ENCODE data around the gene NT5DC1.
"Not testable (repeated sequence)": the region's sequence is repeated elsewhere in the genome, so short reads cannot be mapped to it uniquely, and the experiment has no call there.

NT5DC1 gene

DNA sequence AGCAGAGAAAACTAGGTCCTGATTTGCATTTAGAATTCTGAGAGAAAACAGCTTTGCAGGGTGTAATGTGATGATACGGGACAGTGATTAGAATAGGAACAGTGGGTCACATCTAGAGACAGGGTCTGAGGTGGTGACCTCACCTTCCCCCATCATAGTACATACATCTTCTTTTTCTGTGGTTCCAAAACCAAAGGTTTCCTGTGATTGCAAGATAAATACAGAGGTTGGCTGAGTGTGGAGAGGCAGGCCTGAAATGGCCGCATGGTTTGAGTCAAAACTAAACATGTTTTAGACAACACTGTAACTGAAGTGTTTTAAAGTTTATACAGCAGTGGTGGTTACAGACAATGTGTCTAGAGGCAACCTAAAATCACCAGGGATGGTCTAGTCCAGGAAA, 10.4 kb upstream of the NT5DC1 start:
- no peak overlapping the region for H3K4me2 ChIP-seq (ENCODE audit: insufficient read depth, low read length)
- DNase-seq (no peak), ATAC-seq (ENCODE audit: insufficient read depth, low read depth) (no peak)
- peaks cover 7% of the 10 kb centered on the region for H3K27me3 ChIP-seq (ENCODE audit: insufficient read depth, low read length, poor library complexity)
- no peaks in the 10 kb centered on the region for H3K4me1 ChIP-seq (ENCODE audit: insufficient read depth, low read length)
- no peaks in the 10 kb centered on the region for H4K20me1 ChIP-seq (ENCODE audit: insufficient read depth, low read length)
- H3K79me2 ChIP-seq (ENCODE audit: insufficient read depth, low read length) = no peaks in the 10 kb centered on the region
- H3K9ac ChIP-seq (ENCODE audit: low read depth, low read length) = no peak overlapping the region
- no peak for TF ChIP-seq EZH2 (IDR thresholded peaks at IDR 0.05; ENCODE audit: borderline replicate concordance, low read depth, low read length, severe bottlenecking)
- TF ChIP-seq, protein P1, sequence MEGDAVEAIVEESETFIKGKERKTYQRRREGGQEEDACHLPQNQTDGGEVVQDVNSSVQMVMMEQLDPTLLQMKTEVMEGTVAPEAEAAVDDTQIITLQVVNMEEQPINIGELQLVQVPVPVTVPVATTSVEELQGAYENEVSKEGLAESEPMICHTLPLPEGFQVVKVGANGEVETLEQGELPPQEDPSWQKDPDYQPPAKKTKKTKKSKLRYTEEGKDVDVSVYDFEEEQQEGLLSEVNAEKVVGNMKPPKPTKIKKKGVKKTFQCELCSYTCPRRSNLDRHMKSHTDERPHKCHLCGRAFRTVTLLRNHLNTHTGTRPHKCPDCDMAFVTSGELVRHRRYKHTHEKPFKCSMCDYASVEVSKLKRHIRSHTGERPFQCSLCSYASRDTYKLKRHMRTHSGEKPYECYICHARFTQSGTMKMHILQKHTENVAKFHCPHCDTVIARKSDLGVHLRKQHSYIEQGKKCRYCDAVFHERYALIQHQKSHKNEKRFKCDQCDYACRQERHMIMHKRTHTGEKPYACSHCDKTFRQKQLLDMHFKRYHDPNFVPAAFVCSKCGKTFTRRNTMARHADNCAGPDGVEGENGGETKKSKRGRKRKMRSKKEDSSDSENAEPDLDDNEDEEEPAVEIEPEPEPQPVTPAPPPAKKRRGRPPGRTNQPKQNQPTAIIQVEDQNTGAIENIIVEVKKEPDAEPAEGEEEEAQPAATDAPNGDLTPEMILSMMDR (IDR thresholded peaks at IDR 0.05; ENCODE audit: borderline replicate concordance, extremely low read depth, low read length, poor library complexity, severe bottlenecking) = no peak
- no peaks in the 10 kb centered on the region for H3K9me3 ChIP-seq (ENCODE audit: insufficient read depth, low read length, severe bottlenecking)
- no peaks in the 10 kb centered on the region for H3K36me3 ChIP-seq (ENCODE audit: insufficient read depth, low read length)
- H3K4me3 ChIP-seq (ENCODE audit: low read depth in 1 of 2, low read length in 2 of 2) = no peak overlapping the region
- H2AFZ ChIP-seq (ENCODE audit: low read depth, low read length) = no peak overlapping the region
- H3K27ac ChIP-seq (ENCODE audit: low read length) = no peak overlapping the region

DNA sequence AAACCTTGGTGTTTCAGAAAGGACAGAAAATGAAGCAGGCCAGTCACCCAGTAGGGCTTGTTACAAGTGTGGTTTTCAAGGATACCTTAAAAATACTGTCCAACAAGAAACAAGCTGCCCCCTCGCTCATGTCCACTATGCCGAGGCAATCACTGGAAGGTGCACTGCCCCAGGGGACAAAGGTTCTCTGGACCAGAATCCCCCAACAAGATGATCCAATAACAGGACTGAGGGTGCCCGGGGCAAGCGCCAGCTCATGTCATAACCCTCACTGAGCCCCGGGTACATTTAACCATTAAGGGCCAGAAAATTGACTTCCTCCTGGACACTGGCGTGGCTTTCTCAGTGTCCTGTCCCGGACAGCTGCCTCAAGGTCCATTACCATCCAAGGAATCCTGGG, 6.6 kb upstream of the NT5DC1 start:
- H3K9me3 ChIP-seq (ENCODE audit: insufficient read depth, low read length, severe bottlenecking) = peaks cover 13% of the 10 kb centered on the region
- no peak overlapping the region for H3K4me2 ChIP-seq (ENCODE audit: insufficient read depth, low read length)
- H3K27me3 ChIP-seq (ENCODE audit: insufficient read depth, low read length, poor library complexity) = peaks cover under 1% of the 10 kb centered on the region
- no peak overlapping the region for H3K4me3 ChIP-seq (ENCODE audit: low read depth in 1 of 2, low read length in 2 of 2)
- ATAC-seq (ENCODE audit: insufficient read depth, low read depth) (no peak), DNase-seq (no peak)
- no peak overlapping the region for H3K27ac ChIP-seq (ENCODE audit: low read length)
- TF ChIP-seq EZH2 (IDR thresholded peaks at IDR 0.05; ENCODE audit: borderline replicate concordance, low read depth, low read length, severe bottlenecking) = no peak
- TF ChIP-seq, protein P1 (IDR thresholded peaks at IDR 0.05; ENCODE audit: borderline replicate concordance, extremely low read depth, low read length, poor library complexity, severe bottlenecking) = no peak
- H4K20me1 ChIP-seq (ENCODE audit: insufficient read depth, low read length) = no peaks in the 10 kb centered on the region
- H3K36me3 ChIP-seq (ENCODE audit: insufficient read depth, low read length) = no peaks in the 10 kb centered on the region
- H3K9ac ChIP-seq (ENCODE audit: low read depth, low read length) = no peak overlapping the region
- no peak overlapping the region for H2AFZ ChIP-seq (ENCODE audit: low read depth, low read length)
- H3K79me2 ChIP-seq (ENCODE audit: insufficient read depth, low read length) = no peaks in the 10 kb centered on the region
- no peaks in the 10 kb centered on the region for H3K4me1 ChIP-seq (ENCODE audit: insufficient read depth, low read length)

DNA sequence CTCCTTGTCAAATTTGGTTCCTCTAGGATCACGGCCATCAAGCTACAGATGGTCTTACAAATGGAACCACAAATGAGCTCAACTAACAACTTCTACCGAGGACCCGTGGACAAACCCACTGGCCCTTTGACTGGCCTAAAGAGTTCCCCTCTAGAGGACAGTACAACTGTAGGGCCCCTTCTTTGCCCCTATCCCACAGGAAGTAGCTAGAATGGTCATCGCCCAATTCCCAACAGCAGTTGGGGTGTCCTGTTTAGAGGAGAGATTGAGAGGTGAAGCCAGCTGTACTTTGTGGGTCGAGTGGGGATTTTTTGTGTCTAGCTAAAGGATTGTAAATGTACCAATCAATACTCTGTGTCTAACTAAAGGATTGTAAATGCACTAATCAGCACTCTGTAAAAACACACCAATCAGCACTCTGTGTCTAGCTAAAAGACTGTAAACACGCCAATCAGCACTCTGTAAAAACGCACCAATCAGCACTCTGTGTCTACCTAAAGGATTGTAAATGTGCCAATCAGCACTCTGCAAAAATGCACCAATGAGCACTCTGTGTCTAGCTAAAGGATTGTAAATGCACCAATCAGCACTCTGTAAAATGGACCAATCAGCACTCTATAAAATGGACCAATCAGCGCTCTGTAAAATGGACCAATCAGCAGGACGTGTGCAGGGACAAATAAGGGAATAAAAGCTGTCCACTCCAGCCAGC, 4.4 kb upstream of the NT5DC1 start:
- not testable (repeated sequence) for H4K20me1 ChIP-seq (ENCODE audit: insufficient read depth, low read length); H3K4me1 ChIP-seq (ENCODE audit: insufficient read depth, low read length); H3K4me3 ChIP-seq (ENCODE audit: low read depth in 1 of 2, low read length in 2 of 2); H2AFZ ChIP-seq (ENCODE audit: low read depth, low read length); H3K4me2 ChIP-seq (ENCODE audit: insufficient read depth, low read length); H3K27ac ChIP-seq (ENCODE audit: low read length); H3K36me3 ChIP-seq (ENCODE audit: insufficient read depth, low read length); H3K79me2 ChIP-seq (ENCODE audit: insufficient read depth, low read length); ATAC-seq (ENCODE audit: insufficient read depth, low read depth); H3K9ac ChIP-seq (ENCODE audit: low read depth, low read length); DNase-seq
- peaks cover 13% of the 10 kb centered on the region for H3K9me3 ChIP-seq (ENCODE audit: insufficient read depth, low read length, severe bottlenecking)
- peaks cover 14% of the 10 kb centered on the region for H3K27me3 ChIP-seq (ENCODE audit: insufficient read depth, low read length, poor library complexity)

DNA sequence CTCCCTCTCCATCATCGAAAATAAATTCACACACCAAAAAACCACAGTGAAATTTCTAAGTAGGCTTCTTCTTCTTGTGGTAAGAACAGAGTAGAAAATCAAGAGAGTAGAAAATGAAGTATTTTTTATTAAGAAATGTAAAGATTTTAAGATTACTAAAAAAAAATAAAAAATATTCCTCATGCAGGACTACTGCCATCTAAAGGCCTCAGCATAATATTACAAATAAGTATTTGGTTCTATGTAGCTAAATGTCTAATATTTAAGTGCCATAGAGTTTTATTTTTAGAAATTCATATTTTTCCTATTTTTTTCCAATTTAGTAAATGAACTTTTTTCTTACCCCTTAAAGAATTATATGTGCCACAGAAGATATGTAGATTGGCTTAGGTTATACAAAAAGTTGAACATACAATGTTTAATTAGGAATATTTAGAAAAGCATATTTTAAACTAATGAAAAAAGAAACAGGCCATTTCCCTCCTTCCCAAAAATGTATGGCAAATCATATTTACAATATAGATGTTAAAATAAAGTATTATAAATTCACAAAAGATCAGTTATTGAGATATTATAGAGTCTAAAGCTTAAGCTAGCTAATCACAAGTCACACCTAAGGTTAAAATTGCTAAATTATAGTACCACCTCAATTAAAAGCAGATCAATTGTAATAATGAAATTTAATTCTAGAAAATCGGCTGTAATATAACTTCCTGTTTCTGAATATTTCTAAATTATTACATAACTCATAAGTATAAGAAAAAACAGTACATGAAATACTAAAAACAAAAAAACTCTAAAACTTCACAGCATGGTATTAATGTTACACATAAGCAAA, 3.5 kb upstream of the NT5DC1 start:
- TF ChIP-seq, protein P1 (IDR thresholded peaks at IDR 0.05; ENCODE audit: borderline replicate concordance, extremely low read depth, low read length, poor library complexity, severe bottlenecking) = peak; percentile 37
- TF ChIP-seq EZH2 (IDR thresholded peaks at IDR 0.05; ENCODE audit: borderline replicate concordance, low read depth, low read length, severe bottlenecking) = no peak
- H3K4me3 ChIP-seq (ENCODE audit: low read depth in 1 of 2, low read length in 2 of 2) = no peak overlapping the region
- no peak overlapping the region for H3K9ac ChIP-seq (ENCODE audit: low read depth, low read length)
- peaks cover 13% of the 10 kb centered on the region for H3K4me1 ChIP-seq (ENCODE audit: insufficient read depth, low read length)
- peaks cover 13% of the 10 kb centered on the region for H3K9me3 ChIP-seq (ENCODE audit: insufficient read depth, low read length, severe bottlenecking)
- no peak overlapping the region for H3K27ac ChIP-seq (ENCODE audit: low read length)
- H3K79me2 ChIP-seq (ENCODE audit: insufficient read depth, low read length) = no peaks in the 10 kb centered on the region
- H3K4me2 ChIP-seq (ENCODE audit: insufficient read depth, low read length) = no peak overlapping the region
- peaks cover 14% of the 10 kb centered on the region for H3K27me3 ChIP-seq (ENCODE audit: insufficient read depth, low read length, poor library complexity)
- ATAC-seq (ENCODE audit: insufficient read depth, low read depth) (no peak), DNase-seq (no peak)
- no peak overlapping the region for H2AFZ ChIP-seq (ENCODE audit: low read depth, low read length)
- H4K20me1 ChIP-seq (ENCODE audit: insufficient read depth, low read length) = no peaks in the 10 kb centered on the region
- H3K36me3 ChIP-seq (ENCODE audit: insufficient read depth, low read length) = no peaks in the 10 kb centered on the region
